GM21526 (cell line): ENCODE measurements around the gene TOM1L2.

Source experiments
- ATAC-seq: cut with Tn5 transposase; IDR thresholded peaks from one replicate; pipeline ENCODE4 v1.9.1; 2021; ENCODE audit warnings: moderate library complexity; ENCODE audit not compliant: unreplicated experiment, low FRiP score

Gene TOM1L2

GRCh38 chr17:17884391-17885357 lies 87.5 kb downstream of the TOM1L2 start:
- no peak for ATAC-seq

- ATAC-seq, result no peak
Measured at GRCh38 chr17:17883801-17884200, 88.4 kb downstream of the TOM1L2 start.

- ATAC-seq, result no peak
Measured at GRCh38 chr17:17882082-17882581, 90.1 kb downstream of the TOM1L2 start.

- ATAC-seq, result no peak
Measured at GRCh38 chr17:17880577-17881196, 91.5 kb downstream of the TOM1L2 start.

GRCh38 chr17:17877529-17878358 lies 94.5 kb downstream of the TOM1L2 start:
- no peak for ATAC-seq

- no peak for ATAC-seq
Measured at GRCh38 chr17:17876959-17877528, 95.2 kb downstream of the TOM1L2 start.

GRCh38 chr17:17874478-17874877 lies 97.7 kb downstream of the TOM1L2 start:
- no peak for ATAC-seq

GRCh38 chr17:17873450-17873991 lies 98.7 kb downstream of the TOM1L2 start:
- ATAC-seq, result no peak

GRCh38 chr17:17872547-17873345 lies 99.5 kb downstream of the TOM1L2 start:
- no peak for ATAC-seq

GRCh38 chr17:17871913-17872312 lies 100.3 kb downstream of the TOM1L2 start:
- no peak for ATAC-seq

GRCh38 chr17:17870247-17870646 lies 102.0 kb downstream of the TOM1L2 start:
- no peak for ATAC-seq

- no peak for ATAC-seq
Measured at GRCh38 chr17:17868641-17869522, 103.3 kb downstream of the TOM1L2 start.

GRCh38 chr17:17866897-17867296 lies 105.3 kb downstream of the TOM1L2 start:
- ATAC-seq, result no peak

- no peak for ATAC-seq
Measured at GRCh38 chr17:17866425-17866824, 105.8 kb downstream of the TOM1L2 start.

- ATAC-seq, result no peak
Measured at GRCh38 chr17:17865035-17865434, 107.2 kb downstream of the TOM1L2 start.

- ATAC-seq, result no peak
Measured at GRCh38 chr17:17860766-17861107, 111.5 kb downstream of the TOM1L2 start.

- no peak for ATAC-seq
Measured at GRCh38 chr17:17859909-17860765, 112.1 kb downstream of the TOM1L2 start.

GRCh38 chr17:17857496-17857895 lies 114.7 kb downstream of the TOM1L2 start:
- ATAC-seq, result no peak
